ENCODE data around the gene PON2. TPM values are rescaled to one million over a fixed set of nuclear protein-coding genes. Genes with fewer than 3 reads are reported as not detected.

Gene PON2
- total and polyA plus RNA-seq, 2 of the 13 experiments (the other 11 are each of a cell fraction or from before 2014, with no cell fraction given) = 202 to 217 TPM

- TF ChIP-seq CREM (IDR thresholded peaks at IDR 0.05) (peak; percentile 91), CREM (CRISPR knock-in tag; IDR thresholded peaks at IDR 0.05) (no peak), TOPORS (CRISPR knock-in tag; IDR thresholded peaks at IDR 0.05) (0 out of 2 replicates have a peak, but pooled peaks have one; percentile 56), GATAD1 (CRISPR knock-in tag; IDR thresholded peaks at IDR 0.05) (no peak; the same call in 1 of the 2 replicates), RAD21 (CRISPR knock-in tag; IDR thresholded peaks at IDR 0.05) (no peak), PHF5A (CRISPR knock-in tag; IDR thresholded peaks at IDR 0.05; ENCODE audit: low read depth, unreplicated experiment) (peak; percentile 62), CBX2 (IDR thresholded peaks at IDR 0.05; ENCODE audit: low read depth, low read length) (no peak), CBX2 (CRISPR knock-in tag; IDR thresholded peaks at IDR 0.05; ENCODE audit: low read depth) (no peak), ZNF552 (CRISPR knock-in tag; IDR thresholded peaks at IDR 0.05; ENCODE audit: borderline replicate concordance) (no peak), SMYD3 (CRISPR knock-in tag; IDR thresholded peaks at IDR 0.05) (no peak; the same call in none of the 2 replicates), ZNF891 (CRISPR knock-in tag; IDR thresholded peaks at IDR 0.05) (no peak), AHDC1 (CRISPR knock-in tag; IDR thresholded peaks at IDR 0.05; ENCODE audit: borderline replicate concordance) (peak; percentile 92)
- TF ChIP-seq, protein P1, sequence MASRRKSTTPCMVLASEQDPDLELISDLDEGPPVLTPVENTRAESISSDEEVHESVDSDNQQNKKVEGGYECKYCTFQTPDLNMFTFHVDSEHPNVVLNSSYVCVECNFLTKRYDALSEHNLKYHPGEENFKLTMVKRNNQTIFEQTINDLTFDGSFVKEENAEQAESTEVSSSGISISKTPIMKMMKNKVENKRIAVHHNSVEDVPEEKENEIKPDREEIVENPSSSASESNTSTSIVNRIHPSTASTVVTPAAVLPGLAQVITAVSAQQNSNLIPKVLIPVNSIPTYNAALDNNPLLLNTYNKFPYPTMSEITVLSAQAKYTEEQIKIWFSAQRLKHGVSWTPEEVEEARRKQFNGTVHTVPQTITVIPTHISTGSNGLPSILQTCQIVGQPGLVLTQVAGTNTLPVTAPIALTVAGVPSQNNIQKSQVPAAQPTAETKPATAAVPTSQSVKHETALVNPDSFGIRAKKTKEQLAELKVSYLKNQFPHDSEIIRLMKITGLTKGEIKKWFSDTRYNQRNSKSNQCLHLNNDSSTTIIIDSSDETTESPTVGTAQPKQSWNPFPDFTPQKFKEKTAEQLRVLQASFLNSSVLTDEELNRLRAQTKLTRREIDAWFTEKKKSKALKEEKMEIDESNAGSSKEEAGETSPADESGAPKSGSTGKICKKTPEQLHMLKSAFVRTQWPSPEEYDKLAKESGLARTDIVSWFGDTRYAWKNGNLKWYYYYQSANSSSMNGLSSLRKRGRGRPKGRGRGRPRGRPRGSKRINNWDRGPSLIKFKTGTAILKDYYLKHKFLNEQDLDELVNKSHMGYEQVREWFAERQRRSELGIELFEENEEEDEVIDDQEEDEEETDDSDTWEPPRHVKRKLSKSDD (CRISPR knock-in tag; IDR thresholded peaks at IDR 0.05; ENCODE audit: low read depth) = no peak
- TF ChIP-seq, protein P2, sequence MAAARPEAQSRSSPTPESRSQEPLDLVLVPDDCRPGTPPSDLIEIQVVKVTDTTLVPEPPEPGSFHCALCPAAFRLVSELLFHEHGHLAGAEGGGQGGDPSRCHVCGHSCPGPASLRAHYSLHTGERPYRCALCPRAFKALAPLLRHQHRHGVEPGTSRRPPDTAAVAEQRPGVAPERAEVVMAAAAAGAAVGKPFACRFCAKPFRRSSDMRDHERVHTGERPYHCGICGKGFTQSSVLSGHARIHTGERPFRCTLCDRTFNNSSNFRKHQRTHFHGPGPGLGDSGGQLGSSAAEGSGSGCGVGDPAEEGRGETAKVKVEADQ (CRISPR knock-in tag; IDR thresholded peaks at IDR 0.05; ENCODE audit: borderline replicate concordance) = no peak
- TF ChIP-seq, protein P3, sequence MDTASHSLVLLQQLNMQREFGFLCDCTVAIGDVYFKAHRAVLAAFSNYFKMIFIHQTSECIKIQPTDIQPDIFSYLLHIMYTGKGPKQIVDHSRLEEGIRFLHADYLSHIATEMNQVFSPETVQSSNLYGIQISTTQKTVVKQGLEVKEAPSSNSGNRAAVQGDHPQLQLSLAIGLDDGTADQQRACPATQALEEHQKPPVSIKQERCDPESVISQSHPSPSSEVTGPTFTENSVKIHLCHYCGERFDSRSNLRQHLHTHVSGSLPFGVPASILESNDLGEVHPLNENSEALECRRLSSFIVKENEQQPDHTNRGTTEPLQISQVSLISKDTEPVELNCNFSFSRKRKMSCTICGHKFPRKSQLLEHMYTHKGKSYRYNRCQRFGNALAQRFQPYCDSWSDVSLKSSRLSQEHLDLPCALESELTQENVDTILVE (CRISPR knock-in tag; IDR thresholded peaks at IDR 0.05) = no peak
- TF ChIP-seq, protein P4, sequence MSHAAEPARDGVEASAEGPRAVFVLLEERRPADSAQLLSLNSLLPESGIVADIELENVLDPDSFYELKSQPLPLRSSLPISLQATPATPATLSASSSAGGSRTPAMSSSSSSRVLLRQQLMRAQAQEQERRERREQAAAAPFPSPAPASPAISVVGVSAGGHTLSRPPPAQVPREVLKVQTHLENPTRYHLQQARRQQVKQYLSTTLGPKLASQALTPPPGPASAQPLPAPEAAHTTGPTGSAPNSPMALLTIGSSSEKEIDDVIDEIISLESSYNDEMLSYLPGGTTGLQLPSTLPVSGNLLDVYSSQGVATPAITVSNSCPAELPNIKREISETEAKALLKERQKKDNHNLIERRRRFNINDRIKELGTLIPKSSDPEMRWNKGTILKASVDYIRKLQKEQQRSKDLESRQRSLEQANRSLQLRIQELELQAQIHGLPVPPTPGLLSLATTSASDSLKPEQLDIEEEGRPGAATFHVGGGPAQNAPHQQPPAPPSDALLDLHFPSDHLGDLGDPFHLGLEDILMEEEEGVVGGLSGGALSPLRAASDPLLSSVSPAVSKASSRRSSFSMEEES (CRISPR knock-in tag; IDR thresholded peaks at IDR 0.05) = peak; percentile 61
- TF ChIP-seq, protein P5, sequence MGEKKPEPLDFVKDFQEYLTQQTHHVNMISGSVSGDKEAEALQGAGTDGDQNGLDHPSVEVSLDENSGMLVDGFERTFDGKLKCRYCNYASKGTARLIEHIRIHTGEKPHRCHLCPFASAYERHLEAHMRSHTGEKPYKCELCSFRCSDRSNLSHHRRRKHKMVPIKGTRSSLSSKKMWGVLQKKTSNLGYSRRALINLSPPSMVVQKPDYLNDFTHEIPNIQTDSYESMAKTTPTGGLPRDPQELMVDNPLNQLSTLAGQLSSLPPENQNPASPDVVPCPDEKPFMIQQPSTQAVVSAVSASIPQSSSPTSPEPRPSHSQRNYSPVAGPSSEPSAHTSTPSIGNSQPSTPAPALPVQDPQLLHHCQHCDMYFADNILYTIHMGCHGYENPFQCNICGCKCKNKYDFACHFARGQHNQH (CRISPR knock-in tag; IDR thresholded peaks at IDR 0.05) = peak; percentile 74
These were observed 5.7 kb upstream of the PON2 start (continued) for GRCh38 chr7:95440394-95441038.

Data from HepG2 (cell line).